Uterus (tissue), 4 donors: ENCODE results near the gene ITPRIP. TPM values are rescaled to one million over a fixed set of nuclear protein-coding genes. Genes with fewer than 3 reads are reported as not detected.

Experiments
- DNase-seq, 2 donors: peaks; one replicate each; pipeline ENCODE4 v3.0.0-alpha.2; 2019 to 2020
- H3K27ac ChIP-seq, 2 donors: fragments of 200-600 bp; sonication (generic); 1 replicate in 1 of 2; 2 replicates in 1 of 2; pipeline ENCODE4 v1.5.1; 2016 to 2018
- H3K27me3 ChIP-seq, 2 donors: fragments of 200-600 bp; sonication (generic); one replicate each; pipeline ENCODE4 v1.5.1; 2018 to 2019; ENCODE audit warnings: control low read depth in 1 of 2
- H3K36me3 ChIP-seq, 2 donors: fragments of 200-600 bp; sonication (generic); one replicate each; pipeline ENCODE4 v1.5.1; 2019; ENCODE audit warnings: control low read depth in 1 of 2
- H3K4me1 ChIP-seq, 2 donors: fragments of 200-600 bp; sonication (generic); one replicate each; pipeline ENCODE4 v1.5.1; 2018 to 2019; ENCODE audit warnings: control low read depth in 1 of 2
- H3K4me3 ChIP-seq, 2 donors: fragments of 200-600 bp; sonication (generic); 1 replicate in 1 of 2; 2 replicates in 1 of 2; pipeline ENCODE4 v1.5.1; 2018 to 2019; ENCODE audit warnings: mild to moderate bottlenecking in 1 of 2
- H3K9me3 ChIP-seq, 2 donors: fragments of 200-600 bp; sonication (generic); one replicate each; pipeline ENCODE4 v1.5.1; 2019; ENCODE audit warnings: control low read depth in 1 of 2
- POLR2A ChIP-seq, 2 donors: fragments of 450-650 bp; IDR thresholded peaks; one replicate each; pipeline ENCODE4 v1.6.1; 2016; ENCODE audit warnings: antibody characterized with exemption in 2 of 2, mild to moderate bottlenecking in 1 of 2, moderate library complexity in 1 of 2
- intact Hi-C: fragments of 100-400 bp; cut with DNase I; formaldehyde crosslinking; loops from one replicate; pipeline ENCODE4 v1.15.1; 2023; ENCODE audit warnings: low total_unique reads
- total RNA-seq, 4 donors: library from RNA; depleted of rRNA in 3 of 4; stranded (reverse); fragments of >200 nt in 3 of 4; gene quantifications; one replicate each; pipeline versions ENCODE4 v1.1.0 to v1.2.4, GENCODE V29; 2014 to 2023
- TF ChIP-seq, protein P1 (sequence below), 4 experiments: fragments of 200-600 bp in 2 of 4; fragments of 450-650 bp in 2 of 4; sonication (generic) in 2 of 4; IDR thresholded peaks; one replicate each; pipeline ENCODE4 v1.5.1; 2016 to 2019; ENCODE audit warnings: antibody characterized with exemption in 4 of 4, mild to moderate bottlenecking in 2 of 4, moderate library complexity in 1 of 4
- donor health status: DM: yes; HTN: yes; CAD: no.

Gene ITPRIP
- total RNA-seq, 4 donors from 2014 or later = 10.0 to 32.6 (median 22.4) TPM

DNA sequence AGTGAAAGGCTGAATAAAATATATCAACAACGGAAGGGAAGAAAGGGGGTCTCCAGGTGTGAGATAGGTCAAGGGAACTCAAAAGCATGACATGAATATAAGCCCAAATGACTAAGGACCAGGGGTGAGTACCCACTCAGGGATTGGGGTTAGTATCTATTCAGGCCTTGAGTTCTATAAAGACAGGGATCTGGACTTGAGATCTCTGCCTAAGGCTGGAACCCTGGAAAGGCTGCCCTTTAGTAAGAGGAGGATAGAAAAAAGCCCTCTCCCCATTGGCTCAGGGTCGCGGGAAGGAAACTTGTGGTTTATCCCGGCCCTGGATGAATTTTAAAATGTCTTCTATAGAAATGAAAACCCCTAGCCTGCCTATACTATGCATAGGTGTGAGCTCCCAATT is 2.4 kb upstream of the ITPRIP start:
- no peak for DNase-seq
- Histone ChIP-seq H3K4me3 (no peak overlapping the region), H3K27ac (peak overlapping the region; percentile 97), H3K9me3 (no peaks in the 10 kb centered on the region), H3K27me3 (no peaks in the 10 kb centered on the region), H3K4me1 (peaks cover 0 to 8% of the 10 kb centered on the region in 2 donors), H3K36me3 (no peaks in the 10 kb centered on the region)
- intact Hi-C loops = no loop called here
- TF ChIP-seq, protein P1, sequence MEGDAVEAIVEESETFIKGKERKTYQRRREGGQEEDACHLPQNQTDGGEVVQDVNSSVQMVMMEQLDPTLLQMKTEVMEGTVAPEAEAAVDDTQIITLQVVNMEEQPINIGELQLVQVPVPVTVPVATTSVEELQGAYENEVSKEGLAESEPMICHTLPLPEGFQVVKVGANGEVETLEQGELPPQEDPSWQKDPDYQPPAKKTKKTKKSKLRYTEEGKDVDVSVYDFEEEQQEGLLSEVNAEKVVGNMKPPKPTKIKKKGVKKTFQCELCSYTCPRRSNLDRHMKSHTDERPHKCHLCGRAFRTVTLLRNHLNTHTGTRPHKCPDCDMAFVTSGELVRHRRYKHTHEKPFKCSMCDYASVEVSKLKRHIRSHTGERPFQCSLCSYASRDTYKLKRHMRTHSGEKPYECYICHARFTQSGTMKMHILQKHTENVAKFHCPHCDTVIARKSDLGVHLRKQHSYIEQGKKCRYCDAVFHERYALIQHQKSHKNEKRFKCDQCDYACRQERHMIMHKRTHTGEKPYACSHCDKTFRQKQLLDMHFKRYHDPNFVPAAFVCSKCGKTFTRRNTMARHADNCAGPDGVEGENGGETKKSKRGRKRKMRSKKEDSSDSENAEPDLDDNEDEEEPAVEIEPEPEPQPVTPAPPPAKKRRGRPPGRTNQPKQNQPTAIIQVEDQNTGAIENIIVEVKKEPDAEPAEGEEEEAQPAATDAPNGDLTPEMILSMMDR (IDR thresholded peaks at IDR 0.05) = no peak
- no peak for TF ChIP-seq POLR2A (IDR thresholded peaks at IDR 0.05)

- no peak for DNase-seq
- Histone ChIP-seq H3K36me3 (no peaks in the 10 kb centered on the region), H3K4me3 (peak overlapping the region in 1 of 2 donors; percentile 67), H3K4me1 (peaks cover 0 to 10% of the 10 kb centered on the region in 2 donors), H3K27ac (peak overlapping the region; percentile 97), H3K27me3 (no peaks in the 10 kb centered on the region), H3K9me3 (no peaks in the 10 kb centered on the region)
- intact Hi-C loops = no loop called here
- TF ChIP-seq POLR2A (IDR thresholded peaks at IDR 0.05) = no peak
- TF ChIP-seq, protein P1 (IDR thresholded peaks at IDR 0.05) = no peak
Observed at GRCh38 chr10:104340111-104340526, 1.9 kb upstream of the ITPRIP start.

GRCh38 chr10:104339469-104340110 is 1.3 kb upstream of the ITPRIP start:
- Histone ChIP-seq H3K9me3 (no peaks in the 10 kb centered on the region), H3K4me1 (peaks cover 0 to 16% of the 10 kb centered on the region in 2 donors), H3K4me3 (peak overlapping the region; percentile 67 to 74), H3K27me3 (no peaks in the 10 kb centered on the region), H3K36me3 (no peaks in the 10 kb centered on the region), H3K27ac (peak overlapping the region; percentile 97)
- intact Hi-C loops = no loop called here
- DNase-seq = peak; percentile 62 to 84
- TF ChIP-seq POLR2A (IDR thresholded peaks at IDR 0.05) = no peak
- TF ChIP-seq, protein P1 (IDR thresholded peaks at IDR 0.05) = no peak

DNA sequence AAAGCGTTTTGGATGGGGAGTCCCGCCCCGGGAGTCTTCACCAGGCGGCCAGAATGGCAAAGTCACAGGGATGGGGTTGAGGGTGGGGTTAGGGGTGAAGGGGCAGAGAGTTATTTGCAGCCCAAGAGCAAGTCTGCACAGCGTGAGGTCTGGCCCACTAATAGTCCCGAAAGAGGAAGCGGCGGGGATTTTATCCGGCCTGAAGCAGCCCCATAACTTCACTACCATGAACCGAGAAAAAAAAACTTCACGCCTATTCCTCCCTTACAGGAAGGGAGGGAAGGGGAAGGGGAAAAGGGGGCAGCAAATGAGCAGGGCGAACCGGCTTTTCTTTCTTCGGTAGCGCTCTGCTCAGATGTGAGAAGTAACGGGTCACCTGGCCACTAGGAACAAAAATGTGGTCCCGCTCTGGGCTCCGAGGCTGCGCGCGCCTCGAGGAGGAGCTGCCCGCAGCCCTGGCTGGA is 712 bp downstream of the ITPRIP start:
- H3K27me3 ChIP-seq = no peaks in the 10 kb centered on the region
- peak overlapping the region; percentile 97 for H3K27ac ChIP-seq
- DNase-seq = no peak
- H3K9me3 ChIP-seq = no peaks in the 10 kb centered on the region
- H3K4me1 ChIP-seq = peaks cover 9 to 26% of the 10 kb centered on the region in 2 donors
- H3K36me3 ChIP-seq = no peaks in the 10 kb centered on the region
- TF ChIP-seq, protein P1 (IDR thresholded peaks at IDR 0.05) = no peak
- TF ChIP-seq POLR2A (IDR thresholded peaks at IDR 0.05) = no peak
- intact Hi-C loops = no loop called here
- peak overlapping the region; percentile 67 to 74 for H3K4me3 ChIP-seq

GRCh38 chr10:104336821-104337467 is 1.3 kb downstream of the ITPRIP start:
- DNase-seq = no peak
- no peak for TF ChIP-seq POLR2A (IDR thresholded peaks at IDR 0.05)
- TF ChIP-seq, protein P1 (IDR thresholded peaks at IDR 0.05) = no peak
- Histone ChIP-seq H3K27ac (peak overlapping the region; percentile 97), H3K27me3 (no peaks in the 10 kb centered on the region), H3K4me3 (peak overlapping the region; percentile 67 to 74), H3K9me3 (no peaks in the 10 kb centered on the region), H3K36me3 (no peaks in the 10 kb centered on the region), H3K4me1 (peaks cover 9 to 32% of the 10 kb centered on the region in 2 donors)
- intact Hi-C loops = no loop called here
